ACC112 (cell line): Measurements from ENCODE around the gene PALLD.
"Not testable (repeated sequence)": the region's sequence is repeated elsewhere in the genome, so short reads cannot be mapped to it uniquely, and the experiment has no call there.

Experiments used
- H2AFZ ChIP-seq: fragments of 200-600 bp; sonication (generic); one replicate; pipeline ENCODE4 v1.6.0; 2017; ENCODE audit warnings: antibody characterized with exemption, low read length; ENCODE audit not compliant: unreplicated experiment
- H3K27ac ChIP-seq: fragments of 200-600 bp; sonication (generic); 2 replicates; pipeline ENCODE4 v1.5.1; 2014; ENCODE audit warnings: low read depth, mild to moderate bottlenecking, antibody characterized with exemption, low read length, moderate library complexity
- H3K27me3 ChIP-seq: fragments of 200-600 bp; sonication (generic); 2 replicates; pipeline ENCODE4 v1.6.1; 2014; ENCODE audit warnings: mild to moderate bottlenecking, antibody characterized with exemption, low read length, moderate library complexity, mixed read lengths; ENCODE audit not compliant: insufficient read depth
- H3K36me3 ChIP-seq: fragments of 200-600 bp; sonication (generic); 2 replicates; pipeline ENCODE4 v1.6.1; 2016; ENCODE audit warnings: mild to moderate bottlenecking, antibody characterized with exemption, low read length, moderate library complexity, mixed read lengths; ENCODE audit not compliant: insufficient read depth
- H3K4me1 ChIP-seq: fragments of 200-600 bp; sonication (generic); one replicate; pipeline ENCODE4 v1.6.1; 2016; ENCODE audit warnings: low read length, mixed read lengths; ENCODE audit not compliant: insufficient read depth, unreplicated experiment, control insufficient read depth
- H3K4me3 ChIP-seq: fragments of 200-600 bp; sonication (generic); 2 replicates; pipeline ENCODE4 v1.5.1; 2014; ENCODE audit warnings: mild to moderate bottlenecking, low read depth, low read length
- H3K79me2 ChIP-seq: fragments of 200-600 bp; sonication (generic); one replicate; pipeline ENCODE4 v1.6.0; 2016; ENCODE audit warnings: low read length; ENCODE audit not compliant: control insufficient read depth, unreplicated experiment, insufficient read depth

The PALLD gene

DNA sequence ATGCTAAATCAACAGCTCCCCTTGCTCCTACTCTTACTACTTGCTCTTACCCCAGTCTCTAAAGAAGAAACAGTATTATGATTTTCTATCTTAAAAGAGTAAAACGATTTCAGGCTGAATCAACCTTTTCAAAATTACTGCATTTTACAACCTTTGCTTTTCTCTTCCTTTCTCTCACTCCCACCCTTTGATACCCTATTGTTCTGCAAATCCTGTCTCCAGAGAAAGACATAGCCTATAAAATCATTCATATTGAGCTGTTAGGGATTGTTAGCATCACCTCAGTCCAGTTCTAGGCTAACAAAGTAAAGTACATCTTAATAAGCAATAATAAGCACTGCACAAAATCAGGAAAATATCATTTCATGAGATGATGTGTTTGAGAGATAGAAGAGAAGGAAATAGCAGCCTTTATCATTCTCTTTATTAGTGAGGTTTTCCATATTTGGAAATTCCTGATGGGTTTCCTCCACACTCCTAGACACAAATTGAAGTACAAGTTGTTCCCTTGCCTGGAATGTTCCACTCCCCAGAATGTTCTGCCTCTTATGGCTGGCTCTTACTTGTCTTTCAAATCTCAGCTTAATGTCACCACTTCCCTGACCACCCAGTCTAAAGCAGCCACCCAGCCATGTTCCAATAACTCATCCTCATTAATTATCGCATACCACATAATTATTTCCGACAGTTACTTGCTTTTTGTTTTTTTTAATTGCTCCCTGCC, 219.7 kb downstream of the PALLD start:
- Histone ChIP-seq H3K36me3 (no peaks in the 10 kb centered on the region), H3K4me3 (no peak overlapping the region), H3K4me1 (peaks cover 27% of the 10 kb centered on the region), H3K27ac (no peak overlapping the region), H3K79me2 (no peaks in the 10 kb centered on the region), H3K27me3 (no peaks in the 10 kb centered on the region), H2AFZ (peak overlapping the region; percentile 31)

- no peaks in the 10 kb centered on the region for H3K79me2 ChIP-seq
- no peaks in the 10 kb centered on the region for H3K27me3 ChIP-seq
- H3K27ac ChIP-seq, result no peak overlapping the region
- H3K36me3 ChIP-seq, result no peaks in the 10 kb centered on the region
- peaks cover 24% of the 10 kb centered on the region for H3K4me1 ChIP-seq
- H3K4me3 ChIP-seq, result no peak overlapping the region
- H2AFZ ChIP-seq, result no peak overlapping the region
These were observed 221.0 kb downstream of the PALLD start for GRCh38 chr4:168717847-168718246.

DNA sequence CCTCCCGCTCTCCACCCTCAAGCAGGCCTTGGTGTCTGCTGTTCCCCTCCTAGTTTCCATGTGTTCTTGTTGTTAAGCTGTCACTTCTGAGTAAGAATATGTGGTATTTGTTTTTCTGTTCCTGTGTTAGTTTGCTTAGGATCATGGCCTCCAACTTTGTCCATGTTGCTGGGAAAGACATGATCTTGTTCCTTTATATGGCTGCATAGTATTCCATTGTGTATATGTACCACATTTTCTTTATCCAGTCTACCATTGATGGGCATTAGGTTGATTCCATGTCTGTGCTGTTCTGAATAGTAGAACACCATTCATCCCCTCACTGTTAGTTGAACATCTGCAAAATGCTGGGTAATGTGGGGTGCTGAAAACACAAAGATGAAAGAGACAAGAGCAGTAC, 222.9 kb downstream of the PALLD start:
- H3K4me3 ChIP-seq, result no peak overlapping the region
- no peaks in the 10 kb centered on the region for H3K36me3 ChIP-seq
- H3K27me3 ChIP-seq, result no peaks in the 10 kb centered on the region
- no peaks in the 10 kb centered on the region for H3K79me2 ChIP-seq
- H2AFZ ChIP-seq, result no peak overlapping the region
- peaks cover 31% of the 10 kb centered on the region for H3K4me1 ChIP-seq
- no peak overlapping the region for H3K27ac ChIP-seq

GRCh38 chr4:168720396-168720900, 223.6 kb downstream of the PALLD start:
- H3K27me3 ChIP-seq, result no peaks in the 10 kb centered on the region
- no peaks in the 10 kb centered on the region for H3K79me2 ChIP-seq
- no peak overlapping the region for H3K4me3 ChIP-seq
- H3K4me1 ChIP-seq, result peaks cover 35% of the 10 kb centered on the region
- H3K36me3 ChIP-seq, result no peaks in the 10 kb centered on the region
- H2AFZ ChIP-seq, result no peak overlapping the region
- no peak overlapping the region for H3K27ac ChIP-seq

GRCh38 chr4:168722391-168722790, 225.5 kb downstream of the PALLD start:
- Histone ChIP-seq H3K79me2 (no peaks in the 10 kb centered on the region), H3K27ac (peak overlapping the region; percentile 69), H3K27me3 (no peaks in the 10 kb centered on the region), H3K4me1 (peaks cover 26% of the 10 kb centered on the region), H3K36me3 (no peaks in the 10 kb centered on the region), H2AFZ (peak overlapping the region; percentile 86), H3K4me3 (peak overlapping the region; percentile 57)

DNA sequence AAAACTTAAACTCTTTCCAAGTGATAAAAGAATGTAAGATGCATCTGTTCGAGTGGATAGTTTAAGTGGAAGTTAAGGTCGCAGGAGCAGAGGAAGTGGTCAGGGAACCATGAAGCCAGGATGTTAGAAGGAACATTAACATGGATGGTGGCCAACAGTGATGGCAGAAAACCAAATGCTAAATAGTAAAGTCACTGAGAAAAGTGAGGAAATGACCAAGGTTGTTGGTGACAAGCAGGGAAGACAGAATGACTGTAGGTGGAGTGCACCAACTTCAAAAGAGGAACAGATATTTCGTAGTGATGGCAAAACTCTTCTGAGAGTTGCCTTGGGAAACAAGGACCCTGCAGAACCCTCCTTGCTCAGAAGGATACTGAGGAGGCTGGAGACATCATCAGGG, 226.2 kb downstream of the PALLD start:
- peak overlapping the region; percentile 57 for H3K4me3 ChIP-seq
- H3K27ac ChIP-seq, result peak overlapping the region; percentile 69
- H3K36me3 ChIP-seq, result no peaks in the 10 kb centered on the region
- H3K27me3 ChIP-seq, result no peaks in the 10 kb centered on the region
- peaks cover 21% of the 10 kb centered on the region for H3K4me1 ChIP-seq
- peak overlapping the region; percentile 86 for H2AFZ ChIP-seq
- H3K79me2 ChIP-seq, result no peaks in the 10 kb centered on the region

GRCh38 chr4:168723569-168723968, 226.7 kb downstream of the PALLD start:
- Histone ChIP-seq H3K36me3 (no peaks in the 10 kb centered on the region), H2AFZ (peak overlapping the region; percentile 86), H3K79me2 (no peaks in the 10 kb centered on the region), H3K4me3 (no peak overlapping the region), H3K27ac (no peak overlapping the region), H3K4me1 (peaks cover 19% of the 10 kb centered on the region), H3K27me3 (no peaks in the 10 kb centered on the region)

DNA sequence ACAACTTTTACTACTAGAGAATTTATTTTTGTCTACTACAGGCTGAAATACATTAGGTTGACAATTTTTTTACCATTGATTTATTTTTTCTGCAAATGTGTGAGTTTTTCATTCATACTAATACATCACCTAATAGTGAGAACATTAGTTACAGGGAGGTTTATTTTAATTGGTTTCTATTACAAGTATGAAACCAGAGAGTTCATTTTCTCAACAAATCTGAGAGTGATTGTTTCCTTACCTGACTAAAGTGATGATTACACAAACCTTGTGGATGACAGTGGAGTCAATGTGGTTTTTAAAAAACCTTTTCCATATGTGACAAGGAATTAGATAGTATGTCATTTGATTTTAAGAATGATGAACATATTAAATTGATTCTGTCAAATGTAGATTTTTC, 227.4 kb downstream of the PALLD start:
- H3K27me3 ChIP-seq, result no peaks in the 10 kb centered on the region
- no peaks in the 10 kb centered on the region for H3K36me3 ChIP-seq
- H3K4me3 ChIP-seq, result no peak overlapping the region
- H2AFZ ChIP-seq, result no peak overlapping the region
- H3K27ac ChIP-seq, result no peak overlapping the region
- no peaks in the 10 kb centered on the region for H3K79me2 ChIP-seq
- peaks cover 19% of the 10 kb centered on the region for H3K4me1 ChIP-seq

DNA sequence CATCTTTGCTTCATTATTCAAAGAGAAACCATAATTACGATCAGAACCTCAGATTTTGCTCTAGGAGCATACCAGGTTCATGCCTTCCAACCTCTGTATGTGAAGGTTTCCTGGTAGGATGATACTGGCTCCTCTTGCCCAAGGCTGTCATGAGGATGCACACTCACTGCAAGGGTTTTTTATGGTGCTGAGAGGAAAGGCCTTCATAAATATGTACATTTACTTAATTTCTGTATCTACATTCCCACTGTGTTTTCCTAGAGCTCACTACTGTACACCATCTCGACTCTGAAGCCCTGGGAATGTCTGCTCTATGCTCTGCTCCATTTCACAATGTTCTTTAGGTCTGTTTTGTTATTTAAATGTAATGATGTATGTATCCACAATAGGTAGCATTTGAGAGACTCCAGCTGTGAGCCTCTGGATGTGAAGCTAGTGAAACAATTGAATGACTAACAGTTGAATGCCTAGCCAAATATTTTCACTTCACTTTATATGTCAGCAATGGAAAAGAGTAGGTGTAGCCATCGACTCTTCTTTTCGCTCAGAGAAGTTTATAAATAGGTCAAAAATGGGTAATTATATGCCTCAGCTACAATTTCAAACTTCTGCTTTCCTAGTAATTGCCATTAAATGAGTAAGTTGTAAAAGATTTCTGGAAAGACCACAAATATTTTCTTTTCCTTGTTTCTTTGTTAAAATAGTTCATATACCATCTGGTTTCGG, 228.0 kb downstream of the PALLD start:
- no peaks in the 10 kb centered on the region for H3K79me2 ChIP-seq
- no peak overlapping the region for H2AFZ ChIP-seq
- H3K36me3 ChIP-seq, result no peaks in the 10 kb centered on the region
- peaks cover 19% of the 10 kb centered on the region for H3K4me1 ChIP-seq
- no peak overlapping the region for H3K4me3 ChIP-seq
- H3K27me3 ChIP-seq, result no peaks in the 10 kb centered on the region
- H3K27ac ChIP-seq, result no peak overlapping the region

DNA sequence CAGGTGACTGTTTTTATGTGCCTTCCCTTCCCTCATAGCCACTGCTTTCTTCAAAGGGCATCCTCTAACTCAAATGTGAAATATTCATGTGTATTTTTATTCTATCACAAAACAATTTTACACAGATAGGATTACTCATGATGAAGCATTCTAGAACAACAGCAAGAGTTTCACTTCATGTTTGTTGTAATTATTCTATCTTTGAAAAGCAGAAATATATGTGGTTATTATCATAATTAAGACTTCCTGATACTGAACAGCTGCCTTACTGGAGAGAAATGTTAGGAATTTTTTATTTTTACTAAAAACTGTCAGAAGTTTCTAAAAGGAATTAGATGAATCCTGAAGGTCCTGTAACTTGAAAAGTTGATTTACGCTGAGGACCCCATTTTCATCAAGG, 229.1 kb downstream of the PALLD start:
- Histone ChIP-seq H3K27ac (no peak overlapping the region), H3K4me1 (peaks cover 23% of the 10 kb centered on the region), H3K4me3 (no peak overlapping the region), H3K27me3 (no peaks in the 10 kb centered on the region), H3K36me3 (no peaks in the 10 kb centered on the region), H2AFZ (no peak overlapping the region), H3K79me2 (no peaks in the 10 kb centered on the region)

DNA sequence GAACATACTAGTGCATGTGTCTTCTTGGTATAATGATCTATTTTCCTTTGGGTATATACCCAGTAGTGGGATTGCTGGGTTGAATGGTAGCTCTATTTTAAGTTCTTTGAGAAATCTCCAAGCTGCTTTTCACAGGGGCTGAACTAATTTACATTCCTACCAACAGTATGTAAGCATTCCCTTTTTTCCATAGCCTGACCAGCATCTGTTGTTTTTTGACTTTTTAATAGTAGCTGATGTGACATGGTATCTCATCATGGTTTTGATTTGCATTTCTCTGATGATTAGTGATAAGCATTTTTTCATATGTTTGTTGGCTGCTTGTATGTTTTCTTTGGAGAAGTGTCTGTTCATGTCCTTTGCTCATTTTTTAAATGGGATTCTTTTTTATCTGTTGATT, 230.3 kb downstream of the PALLD start:
- H3K4me1 ChIP-seq, result peaks cover 26% of the 10 kb centered on the region
- H3K27ac ChIP-seq, H2AFZ ChIP-seq, H3K27me3 ChIP-seq, H3K79me2 ChIP-seq, H3K36me3 ChIP-seq, H3K4me3 ChIP-seq: not testable (repeated sequence)
